H1 (cell line): Measurements from ENCODE around the gene SPDYA. TPM values are rescaled to one million over a fixed set of nuclear protein-coding genes. Genes with fewer than 3 reads are reported as not detected.

Experiments
- EGR1 ChIP-seq: IDR thresholded peaks from 2 replicates; pipeline ENCODE4 v1.6.1; 2011; ENCODE audit warnings: low read depth, low read length, borderline replicate concordance
- KDM1A ChIP-seq: fragments of 200-600, 300-600 bp; sonication (generic); IDR thresholded peaks from 2 replicates; pipeline ENCODE4 v1.7.1; 2016; ENCODE audit warnings: mild to moderate bottlenecking, low read length, borderline replicate concordance
- polyA plus RNA-seq, 7 experiments: library from polyadenylated mRNA; depleted of rRNA in 3 of 7; stranded (reverse) in 5 of 7; unstranded in 2 of 7; fragments of >200 nt in 5 of 7; fragments of 200-250 nt in 2 of 7; gene quantifications; 1 replicate in 5 of 7; 2 replicates in 1 of 7; 4 replicates in 1 of 7; pipeline versions ENCODE4 v1.2.1 to v1.2.3, GENCODE V29; 2011 to 2013; ENCODE audit warnings: missing spikeins in 2 of 7, mixed read lengths in 2 of 7
- total RNA-seq: library from RNA; stranded (reverse); fragmentation: NEBNext Ultra II Directional; extraction: Animal tissue kit (Norgen Biotek cat#: 25700); gene quantifications from 2 replicates; pipeline ENCODE4 v1.2.1, GENCODE V29; 2021
- TF ChIP-seq, protein P1 (sequence below), 3 experiments: IDR thresholded peaks; 1 replicate in 2 of 3; 2 replicates in 1 of 3; pipeline versions ENCODE4 v1.5.1 to v1.6.1; 2011; ENCODE audit warnings: low read length in 3 of 3, mild to moderate bottlenecking in 3 of 3, inconsistent platforms in 2 of 3, low read depth in 1 of 3, moderate library complexity in 1 of 3; ENCODE audit not compliant: insufficient read depth in 1 of 3; ENCODE audit errors: control extremely low read depth in 1 of 3

Gene SPDYA
- total and polyA plus RNA-seq, 2 of the 8 experiments (the other 6 are each of a cell fraction or from before 2014, with no cell fraction given), result 0.12 to 0.35 TPM

DNA sequence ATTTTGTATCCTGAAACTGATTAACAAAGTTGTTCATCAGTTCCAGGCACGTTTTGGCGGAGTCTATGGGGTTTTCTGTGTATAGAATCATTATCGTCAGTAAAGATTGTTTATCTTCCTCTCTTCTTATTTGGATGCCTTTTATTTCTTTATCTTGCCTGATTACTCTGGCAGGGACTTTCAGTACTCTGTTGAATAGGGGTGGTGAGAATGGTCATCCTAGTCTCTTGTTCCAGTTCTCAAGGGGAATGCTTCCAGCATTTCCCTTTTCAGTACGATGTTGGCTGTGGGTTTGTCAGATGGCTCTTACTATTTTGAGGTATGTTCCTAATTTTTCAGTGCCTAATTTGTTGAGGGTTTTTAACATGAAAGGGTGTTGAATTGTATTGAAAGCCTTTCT, 14.0 kb upstream of the SPDYA start (continued):
- TF ChIP-seq, protein P1, sequence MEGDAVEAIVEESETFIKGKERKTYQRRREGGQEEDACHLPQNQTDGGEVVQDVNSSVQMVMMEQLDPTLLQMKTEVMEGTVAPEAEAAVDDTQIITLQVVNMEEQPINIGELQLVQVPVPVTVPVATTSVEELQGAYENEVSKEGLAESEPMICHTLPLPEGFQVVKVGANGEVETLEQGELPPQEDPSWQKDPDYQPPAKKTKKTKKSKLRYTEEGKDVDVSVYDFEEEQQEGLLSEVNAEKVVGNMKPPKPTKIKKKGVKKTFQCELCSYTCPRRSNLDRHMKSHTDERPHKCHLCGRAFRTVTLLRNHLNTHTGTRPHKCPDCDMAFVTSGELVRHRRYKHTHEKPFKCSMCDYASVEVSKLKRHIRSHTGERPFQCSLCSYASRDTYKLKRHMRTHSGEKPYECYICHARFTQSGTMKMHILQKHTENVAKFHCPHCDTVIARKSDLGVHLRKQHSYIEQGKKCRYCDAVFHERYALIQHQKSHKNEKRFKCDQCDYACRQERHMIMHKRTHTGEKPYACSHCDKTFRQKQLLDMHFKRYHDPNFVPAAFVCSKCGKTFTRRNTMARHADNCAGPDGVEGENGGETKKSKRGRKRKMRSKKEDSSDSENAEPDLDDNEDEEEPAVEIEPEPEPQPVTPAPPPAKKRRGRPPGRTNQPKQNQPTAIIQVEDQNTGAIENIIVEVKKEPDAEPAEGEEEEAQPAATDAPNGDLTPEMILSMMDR (IDR thresholded peaks at IDR 0.05; ENCODE audit: control extremely low read depth in 1 of 3, insufficient read depth in 1 of 3, low read depth in 1 of 3, low read length in 3 of 3), result no peak
- TF ChIP-seq KDM1A (no peak), EGR1 (no peak)
- TF ChIP-seq, all 59 proteins: peak for 0
